ENCODE data around the gene ATF3.

ATF3 gene

GRCh38 chr1:212667223-212668139, 58.9 kb downstream of the ATF3 start:
- peaks cover 15% of the 10 kb centered on the region for H3K27me3 ChIP-seq (ENCODE audit: control insufficient read depth, insufficient read depth, low read length)
- no peaks in the 10 kb centered on the region for H3K4me1 ChIP-seq (ENCODE audit: control insufficient read depth, low read depth, low read length)
- no peak overlapping the region for H3K27ac ChIP-seq (ENCODE audit: low read length)
- H3K36me3 ChIP-seq (ENCODE audit: control insufficient read depth, low read depth, low read length), result no peaks in the 10 kb centered on the region
- H3K9ac ChIP-seq (ENCODE audit: low read length), result no peak overlapping the region
- no peak overlapping the region for H3K4me3 ChIP-seq (ENCODE audit: low read length)
- no peaks in the 10 kb centered on the region for H3K9me3 ChIP-seq (ENCODE audit: control insufficient read depth, low read depth, low read length)

- H3K27ac ChIP-seq (ENCODE audit: low read length), result no peak overlapping the region
- H3K9me3 ChIP-seq (ENCODE audit: control insufficient read depth, low read depth, low read length), result no peaks in the 10 kb centered on the region
- no peak overlapping the region for H3K9ac ChIP-seq (ENCODE audit: low read length)
- H3K4me1 ChIP-seq (ENCODE audit: control insufficient read depth, low read depth, low read length), result no peaks in the 10 kb centered on the region
- H3K4me3 ChIP-seq (ENCODE audit: low read length), result no peak overlapping the region
- H3K27me3 ChIP-seq (ENCODE audit: control insufficient read depth, insufficient read depth, low read length), result peaks cover 15% of the 10 kb centered on the region
- no peaks in the 10 kb centered on the region for H3K36me3 ChIP-seq (ENCODE audit: control insufficient read depth, low read depth, low read length)
Measured at GRCh38 chr1:212668477-212668876, 59.9 kb downstream of the ATF3 start.

- Histone ChIP-seq H3K27me3 (ENCODE audit: control insufficient read depth, insufficient read depth, low read length) (peaks cover 15% of the 10 kb centered on the region), H3K36me3 (ENCODE audit: control insufficient read depth, low read depth, low read length) (no peaks in the 10 kb centered on the region), H3K4me3 (ENCODE audit: low read length) (no peak overlapping the region), H3K27ac (ENCODE audit: low read length) (no peak overlapping the region), H3K9me3 (ENCODE audit: control insufficient read depth, low read depth, low read length) (no peaks in the 10 kb centered on the region), H3K9ac (ENCODE audit: low read length) (no peak overlapping the region), H3K4me1 (ENCODE audit: control insufficient read depth, low read depth, low read length) (no peaks in the 10 kb centered on the region)
Measured at GRCh38 chr1:212669102-212669501, 60.5 kb downstream of the ATF3 start.

- Histone ChIP-seq H3K27me3 (ENCODE audit: control insufficient read depth, insufficient read depth, low read length) (peaks cover 15% of the 10 kb centered on the region), H3K9me3 (ENCODE audit: control insufficient read depth, low read depth, low read length) (no peaks in the 10 kb centered on the region), H3K9ac (ENCODE audit: low read length) (no peak overlapping the region), H3K4me1 (ENCODE audit: control insufficient read depth, low read depth, low read length) (no peaks in the 10 kb centered on the region), H3K36me3 (ENCODE audit: control insufficient read depth, low read depth, low read length) (no peaks in the 10 kb centered on the region), H3K4me3 (ENCODE audit: low read length) (no peak overlapping the region), H3K27ac (ENCODE audit: low read length) (no peak overlapping the region)
Measured at GRCh38 chr1:212669600-212669999, 61.0 kb downstream of the ATF3 start.

- Histone ChIP-seq H3K27me3 (ENCODE audit: control insufficient read depth, insufficient read depth, low read length) (peaks cover 15% of the 10 kb centered on the region), H3K9me3 (ENCODE audit: control insufficient read depth, low read depth, low read length) (no peaks in the 10 kb centered on the region), H3K27ac (ENCODE audit: low read length) (no peak overlapping the region), H3K4me3 (ENCODE audit: low read length) (no peak overlapping the region), H3K4me1 (ENCODE audit: control insufficient read depth, low read depth, low read length) (no peaks in the 10 kb centered on the region), H3K9ac (ENCODE audit: low read length) (no peak overlapping the region), H3K36me3 (ENCODE audit: control insufficient read depth, low read depth, low read length) (no peaks in the 10 kb centered on the region)
Measured at GRCh38 chr1:212670301-212670700, 61.7 kb downstream of the ATF3 start.
